Endothelial cell of umbilical vein (primary cell): ENCODE data around the gene DMAP1. TPM values are rescaled to one million over a fixed set of nuclear protein-coding genes. Genes with fewer than 3 reads are reported as not detected.

Experiments
- BruUV-seq: library from RNA; stranded (reverse); fragments of 400-500 nt; replicated peaks from 2 replicates; lab custom pipeline; 2021; lab: Mats Ljungman, UMichigan
- CTCF ChIA-PET: fragments of 300-600, 350-600 bp; sonication (Branson Sonifier 250); formaldehyde crosslinking; loops from one replicate; lab custom pipeline; 2021; ENCODE audit warnings: antibody characterized with exemption, inconsistent platforms; lab: Charles Lee
- POLR2A ChIA-PET: fragments of 300-600, 350-600 bp; sonication (Branson Sonifier 250); formaldehyde crosslinking; loops from one replicate; lab custom pipeline; 2021; ENCODE audit warnings: antibody characterized with exemption, inconsistent platforms; lab: Charles Lee
- DNase-seq: peaks from one replicate; pipeline ENCODE4 v3.0.0-alpha.2; 2011; ENCODE audit warnings: low read depth, low spot score
- FAIRE-seq: peaks from 2 replicates; lab custom pipeline; 2011; peaks lifted over from hg19 to GRCh38; lab: Jason Lieb, UNC
- H2AFZ ChIP-seq: 2 replicates; pipeline ENCODE4 v1.6.0; 2012; ENCODE audit warnings: low read depth, low read length, control low read depth, inconsistent platforms
- H3K27ac ChIP-seq: 2 replicates; pipeline ENCODE4 v1.5.1; 2011; ENCODE audit warnings: low read depth, mild to moderate bottlenecking, control low read depth, low read length, moderate library complexity; ENCODE audit not compliant: insufficient read depth
- H3K27me3 ChIP-seq, 2 experiments: 2 replicates each; pipeline versions ENCODE4 v1.6.0 to v1.6.1; 2011; ENCODE audit warnings: low read length in 2 of 2, mixed read lengths in 1 of 2; ENCODE audit not compliant: control insufficient read depth in 2 of 2, insufficient read depth in 2 of 2
- H3K36me3 ChIP-seq, 2 experiments: 2 replicates in 1 of 2; 3 replicates in 1 of 2; pipeline ENCODE4 v1.5.1; 2011; ENCODE audit warnings: low read length in 2 of 2, mild to moderate bottlenecking in 1 of 2, moderate library complexity in 1 of 2; ENCODE audit not compliant: control insufficient read depth in 2 of 2, insufficient read depth in 2 of 2; ENCODE audit errors: extremely low read depth in 1 of 2
- H3K4me1 ChIP-seq: 3 replicates; pipeline ENCODE4 v1.5.1; 2011; ENCODE audit warnings: mild to moderate bottlenecking, low read length; ENCODE audit not compliant: control insufficient read depth, insufficient read depth; ENCODE audit errors: extremely low read depth
- H3K4me2 ChIP-seq: 2 replicates; pipeline ENCODE4 v1.6.1; 2011; ENCODE audit warnings: low read length, control low read depth, mixed read lengths; ENCODE audit not compliant: insufficient read depth
- H3K4me3 ChIP-seq, 3 experiments: fragments of 200-600 bp in 1 of 3; sonication (generic), shearing (Covaris generic) in 1 of 3; replicated peaks in 1 of 3; 2 replicates each; pipeline ENCODE4 v1.5.1; 2011 to 2016; ENCODE audit warnings: control low read depth in 3 of 3, low read length in 3 of 3, mild to moderate bottlenecking in 2 of 3, inconsistent platforms in 1 of 3, low read depth in 1 of 3, moderate library complexity in 1 of 3; ENCODE audit not compliant: insufficient read depth in 1 of 3
- H3K79me2 ChIP-seq: 2 replicates; pipeline ENCODE4 v1.6.0; 2012; ENCODE audit warnings: low read length, inconsistent platforms; ENCODE audit not compliant: control insufficient read depth, insufficient read depth
- H3K9ac ChIP-seq: replicated peaks from 2 replicates; pipeline ENCODE3; 2011; ENCODE audit warnings: low read length, control low read depth; ENCODE audit not compliant: insufficient read depth; ENCODE audit errors: extremely low read depth
- H3K9me1 ChIP-seq: replicated peaks from 3 replicates; pipeline ENCODE4 v1.6.0; 2011; ENCODE audit warnings: mild to moderate bottlenecking, low read length; ENCODE audit not compliant: control insufficient read depth, insufficient read depth; ENCODE audit errors: extremely low read depth
- H3K9me3 ChIP-seq: replicated peaks from 2 replicates; pipeline ENCODE4 v1.5.1; 2012; ENCODE audit warnings: low read length, inconsistent platforms; ENCODE audit not compliant: control insufficient read depth, insufficient read depth
- H4K20me1 ChIP-seq: replicated peaks from 2 replicates; pipeline ENCODE3; 2011; ENCODE audit warnings: mild to moderate bottlenecking, low read length; ENCODE audit not compliant: control insufficient read depth, insufficient read depth; ENCODE audit errors: extremely low read depth
- CTCF ChIP-seq, 2 donors: IDR thresholded peaks; 1 replicate in 1 of 2; 2 replicates in 1 of 2; pipeline ENCODE4 v1.5.1; 2011; ENCODE audit warnings: low read length in 2 of 2, mild to moderate bottlenecking in 2 of 2, moderate library complexity in 2 of 2, control low read depth in 1 of 2, inconsistent platforms in 1 of 2, low read depth in 1 of 2; ENCODE audit not compliant: insufficient read depth in 1 of 2; ENCODE audit errors: extremely low read depth in 1 of 2
- EZH2 ChIP-seq: IDR thresholded peaks from 2 replicates; pipeline ENCODE4 v1.6.1; 2012; ENCODE audit warnings: borderline replicate concordance, low read depth, mild to moderate bottlenecking, moderate library complexity, low read length, inconsistent platforms; ENCODE audit not compliant: severe bottlenecking
- FOS ChIP-seq: IDR thresholded peaks from 2 replicates; pipeline ENCODE4 v1.6.1; 2011; ENCODE audit warnings: mild to moderate bottlenecking, low read length, moderate library complexity, borderline replicate concordance; ENCODE audit not compliant: insufficient read depth
- GATA2 ChIP-seq: IDR thresholded peaks from 2 replicates; pipeline ENCODE4 v1.7.0; 2011; ENCODE audit warnings: low read depth, mild to moderate bottlenecking, moderate library complexity, mixed read lengths, low read length; ENCODE audit not compliant: insufficient read length, insufficient read depth
- JUN ChIP-seq: IDR thresholded peaks from 2 replicates; pipeline ENCODE4 v1.6.1; 2011; ENCODE audit warnings: borderline replicate concordance, low read depth; ENCODE audit not compliant: insufficient read length, insufficient read depth
- MAX ChIP-seq: IDR thresholded peaks from 2 replicates; pipeline ENCODE4 v1.6.1; 2011; ENCODE audit not compliant: insufficient read depth, insufficient read length
- MYC ChIP-seq: IDR thresholded peaks from one replicate; pipeline ENCODE4 v1.6.1; 2011; ENCODE audit warnings: mild to moderate bottlenecking, low read depth, low read length
- POLR2A ChIP-seq: IDR thresholded peaks from 2 replicates; pipeline ENCODE4 v1.6.1; 2012; ENCODE audit warnings: low read depth, mild to moderate bottlenecking, control low read depth, low read length
- POLR2AphosphoS5 ChIP-seq: IDR thresholded peaks from 2 replicates; pipeline ENCODE4 v1.6.1; 2012; ENCODE audit warnings: low read depth, mild to moderate bottlenecking, control low read depth, low read length, moderate library complexity; ENCODE audit not compliant: insufficient read depth
- dilution Hi-C: fragments of 300-500 bp; cut with MboI; formaldehyde crosslinking; loops from one replicate; pipeline ENCODE4 v1.15.0; 2019; ENCODE audit warnings: low sequenced_read_pairs; ENCODE audit not compliant: extremely low pct_ligation_motif_present
- intact Hi-C: fragments of 100-400 bp; cut with micrococcal nuclease; formaldehyde crosslinking; loops from one replicate; pipeline ENCODE4 v1.10.0; 2022
- polyA plus RNA-seq, 4 experiments: library from polyadenylated mRNA; depleted of rRNA in 3 of 4; stranded (reverse) in 3 of 4; unstranded in 1 of 4; fragments of >200 nt; gene quantifications; 2 replicates each; pipeline versions ENCODE4 v1.2.1 to v1.2.3, GENCODE V29; 2011 to 2012; ENCODE audit warnings: missing spikeins in 1 of 4
- total RNA-seq: library from RNA; stranded (reverse); gene quantifications from 2 replicates; pipeline ENCODE4 v1.2.3, GENCODE V29; 2021

DMAP1 gene
- total and polyA plus RNA-seq, 2 donors (not counting 3 experiments of a cell fraction or from before 2014, with no cell fraction given) = 42.9 to 63.2 TPM

GRCh38 chr1:44256762-44257554, 43.7 kb downstream of the DMAP1 start:
- POLR2A ChIA-PET = no interaction called here
- TF ChIP-seq JUN = no peak
- no peak for TF ChIP-seq MAX
- no peak for TF ChIP-seq EZH2
- no peak for TF ChIP-seq POLR2AphosphoS5
- no peak for TF ChIP-seq POLR2A
- TF ChIP-seq CTCF (IDR thresholded peaks at IDR 0.05; ENCODE audit: extremely low read depth in 1 of 2, insufficient read depth in 1 of 2, low read depth in 1 of 2, low read length in 2 of 2) = no peak
- no peak for TF ChIP-seq FOS
- no peak for TF ChIP-seq MYC
- TF ChIP-seq GATA2 = no peak
- Histone ChIP-seq H2AFZ (no peak overlapping the region), H3K9ac (no peak overlapping the region), H3K9me1 (no peaks in the 10 kb centered on the region), H3K36me3 (peaks cover 0 to 3% of the 10 kb centered on the region in 2 experiments), H3K79me2 (no peaks in the 10 kb centered on the region), H3K4me3 (no peak overlapping the region), H3K27ac (no peak overlapping the region), H4K20me1 (no peaks in the 10 kb centered on the region), H3K9me3 (no peaks in the 10 kb centered on the region), H3K4me2 (no peak overlapping the region), H3K27me3 (no peaks in the 10 kb centered on the region), H3K4me1 (no peaks in the 10 kb centered on the region)
- DNase-seq = no peak
- intact Hi-C loops = no loop called here
- no TSS peak for BruUV-seq
- no peak for FAIRE-seq
- CTCF ChIA-PET = interaction anchor here (0.6 to 0.7 kb wide), 2 partner anchors 13 to 57 kb away, joined by 3 to 4 read pairs; no protein-coding TSS in a partner anchor
- dilution Hi-C loops = no loop called here
